Stimulated activated CD8-positive, alpha-beta memory T cell treated with anti-CD3 and anti-CD28 coated beads, Interleukin-4, amount 100 ng/mL, for 48 hours (primary cell): Measurements from ENCODE around the gene HOXC13.

ENCODE experiments used
- DNase-seq: peaks from one replicate; pipeline ENCODE4 v3.0.0-alpha.2; 2020

HOXC13 gene

DNA sequence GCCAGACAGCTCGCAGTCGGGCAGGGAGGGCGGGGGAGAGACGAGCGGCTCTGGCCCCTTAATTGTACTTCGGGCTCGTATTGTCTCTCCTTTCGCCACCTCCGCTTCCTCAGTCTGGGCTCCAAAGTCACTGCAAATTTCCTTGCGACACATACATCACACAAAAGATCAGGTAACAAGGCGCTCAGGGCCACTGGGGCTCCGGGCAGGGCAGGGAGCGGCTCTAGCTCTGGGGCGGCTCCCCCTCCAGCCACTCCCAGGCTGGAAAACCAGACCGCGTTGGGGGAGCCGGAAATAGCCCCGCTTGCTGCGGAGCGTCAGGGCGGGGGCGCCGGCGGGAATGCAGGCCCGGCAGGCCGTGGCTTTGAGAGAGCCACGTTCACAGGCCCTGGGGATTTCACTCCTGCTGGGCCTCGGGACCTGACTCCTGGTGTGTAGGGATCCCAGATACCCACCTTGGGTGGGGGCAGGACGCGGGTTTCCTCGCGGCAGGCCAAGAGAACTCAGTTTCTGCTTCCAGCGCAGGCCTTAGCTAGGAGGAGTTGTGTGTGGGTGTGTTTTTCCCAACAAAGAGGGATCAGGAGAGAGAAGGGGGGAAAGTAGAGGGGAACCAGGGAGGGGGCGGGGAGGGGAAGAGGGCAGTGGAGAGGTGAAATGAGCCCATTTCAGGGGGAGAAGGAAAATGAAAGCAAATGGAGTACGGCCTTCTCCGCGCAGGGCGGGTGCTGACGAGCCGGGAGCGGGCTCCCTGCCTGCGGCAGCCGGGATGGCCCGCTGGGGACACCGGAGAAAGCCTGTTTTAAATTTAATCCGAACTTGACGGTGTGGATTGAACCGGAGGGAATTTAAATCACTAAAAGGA, 57.0 kb downstream of the HOXC13 start:
- no peak for DNase-seq
